Stomach (tissue), 9 donors: Measurements from ENCODE around the gene ZNF311. TPM values are rescaled to one million over a fixed set of nuclear protein-coding genes. Genes with fewer than 3 reads are reported as not detected.
A peak's percentile ranks its signal among the peaks of the same experiment; 100 is the strongest.

Experiments
- DNase-seq, 2 donors: peaks; one replicate each; pipeline versions ENCODE4 v3.0.0 to v3.0.0-alpha.2; 2013 to 2019
- H3K27ac ChIP-seq, 5 donors: fragments of 200-600 bp in 4 of 5; sonication (generic) in 4 of 5; one replicate each; pipeline ENCODE4 v1.5.1; 2013 to 2019; ENCODE audit warnings: mild to moderate bottlenecking in 1 of 5, moderate library complexity in 1 of 5
- H3K27me3 ChIP-seq, 3 donors: fragments of 200-600 bp; sonication (generic); one replicate each; pipeline ENCODE4 v1.5.1; 2017 to 2019; ENCODE audit warnings: mixed run types in 1 of 3
- H3K36me3 ChIP-seq, 4 donors: fragments of 200-600 bp; sonication (generic); 1 replicate in 3 of 4; 2 replicates in 1 of 4; pipeline ENCODE4 v1.5.1; 2016 to 2019
- H3K4me1 ChIP-seq, 4 donors: fragments of 200-600 bp; sonication (generic); one replicate each; pipeline ENCODE4 v1.5.1; 2016 to 2019
- H3K4me3 ChIP-seq, 4 donors: fragments of 200-600 bp; sonication (generic) in 3 of 4; one replicate each; pipeline ENCODE4 v1.5.1; 2016 to 2019; ENCODE audit warnings: mild to moderate bottlenecking in 1 of 4
- H3K9me3 ChIP-seq, 4 donors: fragments of 200-600 bp; sonication (generic); one replicate each; pipeline ENCODE4 v1.5.1; 2016 to 2019
- EP300 ChIP-seq: sonication (generic); formaldehyde crosslinking; IDR thresholded peaks from one replicate; pipeline ENCODE4 v1.6.1; 2017; ENCODE audit warnings: antibody characterized with exemption
- POLR2A ChIP-seq, 4 donors: fragments of 450-650 bp; IDR thresholded peaks; one replicate each; pipeline ENCODE4 v1.6.1; 2016; ENCODE audit warnings: antibody characterized with exemption in 4 of 4, control low read depth in 2 of 4, mild to moderate bottlenecking in 1 of 4, moderate library complexity in 1 of 4
- POLR2AphosphoS5 ChIP-seq, 3 donors: sonication (generic); formaldehyde crosslinking; IDR thresholded peaks; one replicate each; pipeline ENCODE4 v1.6.1; 2016; ENCODE audit warnings: antibody characterized with exemption in 3 of 3
- WGBS, 5 donors: extraction: QIAGEN DNeasy Blood & Tissue Kit in 3 of 5; methylation state at CpG; one replicate each; pipeline versions ENCODE4 v1.1.5 to v1.1.7; 2013 to 2018; 5-methylcytosine and 5-hydroxymethylcytosine counted together
- intact Hi-C: fragments of 100-400 bp; cut with DNase I; formaldehyde crosslinking; loops from one replicate; pipeline ENCODE4 v1.15.1; 2023; ENCODE audit warnings: low total_unique reads
- polyA plus RNA-seq, 3 donors: library from polyadenylated mRNA; stranded (reverse); fragments of 200-250 nt; gene quantifications; one replicate each; pipeline ENCODE4 v1.2.3, GENCODE V29; 2013
- total RNA-seq, 5 donors: library from RNA; depleted of rRNA; stranded (reverse); fragments of >200 nt; gene quantifications; one replicate each; pipeline versions ENCODE4 v1.1.0 to v1.2.3, GENCODE V29; 2014 to 2016
- TF ChIP-seq, protein P1 (sequence below), 7 experiments: fragments of 450-650 bp in 4 of 7; fragments of 200-600 bp in 3 of 7; sonication (generic) in 3 of 7; IDR thresholded peaks; one replicate each; pipeline ENCODE4 v1.5.1; 2016 to 2019; ENCODE audit warnings: antibody characterized with exemption in 7 of 7, control low read depth in 2 of 7, mild to moderate bottlenecking in 1 of 7
- donor health status: healthy with polysubstance abuse.
- donor health status: Bipolar disorder and iron deficiency.
- donor health status: healthy.

ZNF311 gene
- total and polyA plus RNA-seq, 8 donors: 0.50 to 6.7 (median 0.73) TPM; not detected in 1

DNA sequence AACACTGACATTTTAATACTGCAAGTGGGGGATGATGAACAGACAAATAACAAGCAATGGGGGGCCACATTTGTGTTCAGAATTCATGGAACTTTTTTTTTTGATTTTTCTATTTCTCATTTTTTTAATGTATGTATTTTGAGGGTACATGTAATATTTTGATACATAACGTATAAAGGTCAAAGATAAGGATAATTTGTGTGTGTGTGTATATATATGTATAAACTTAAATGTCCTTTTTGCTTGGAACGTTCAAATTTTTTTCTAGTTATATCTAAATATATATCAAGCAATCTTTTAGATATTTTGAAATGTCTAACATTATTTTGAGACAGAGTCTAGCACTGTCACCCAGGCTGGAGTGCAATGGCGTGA, 12.3 kb upstream of the ZNF311 start:
- intact Hi-C loops: loop anchor here (10.0 kb wide), 1 partner anchor 183 kb away; no protein-coding TSS in a partner anchor

DNA sequence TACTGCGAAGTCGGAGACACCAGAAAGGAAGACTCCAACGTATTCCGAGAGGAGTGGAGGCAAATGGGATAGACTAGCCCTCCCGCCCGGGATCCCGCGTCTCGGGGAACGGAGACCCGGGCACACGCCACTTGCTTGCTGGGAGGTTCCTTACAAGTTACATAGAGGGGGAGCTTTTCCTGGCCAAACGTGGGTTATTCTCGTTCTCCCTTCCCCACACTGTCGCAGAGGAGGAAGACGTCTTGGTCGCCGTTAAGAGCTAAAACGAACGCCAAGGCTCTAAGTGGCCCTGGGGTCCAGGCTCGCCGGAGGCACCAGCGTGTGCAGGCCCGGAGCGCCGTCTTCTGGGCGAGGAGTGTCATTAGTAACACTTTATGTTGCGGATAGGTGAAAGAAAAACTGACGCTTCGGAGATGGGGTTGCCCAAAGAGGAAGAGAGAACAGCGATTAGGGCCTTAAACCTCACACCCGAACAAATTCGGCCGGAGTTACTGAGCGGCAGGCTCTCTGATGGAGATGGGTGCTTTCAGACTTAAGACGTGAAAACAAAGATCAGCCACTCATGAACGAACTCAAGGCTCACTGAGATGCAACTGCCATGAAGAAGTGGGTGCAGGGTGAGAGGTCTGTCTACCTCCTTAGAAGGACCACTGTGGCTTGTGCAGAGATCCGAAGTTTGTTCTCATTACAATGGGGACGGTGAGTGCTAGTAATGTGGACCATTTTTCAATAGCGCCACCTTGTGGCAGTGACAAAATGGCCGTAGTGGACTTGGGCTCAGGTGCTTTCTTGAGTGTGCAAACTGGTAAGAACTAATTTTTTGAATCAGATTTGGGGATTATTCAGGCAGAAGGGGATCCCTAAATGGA, 11.7 kb upstream of the ZNF311 start:
- peaks cover 0 to 20% (median 12%) of the 10 kb centered on the region in 4 donors for H3K4me1 ChIP-seq
- peaks cover 0 to 12% (median 5%) of the 10 kb centered on the region in 4 donors for H3K9me3 ChIP-seq
- DNase-seq: peak; percentile 88 to 93
- H3K27me3 ChIP-seq: peaks cover 5 to 33% (median 19%) of the 10 kb centered on the region in 3 donors
- H3K4me3 ChIP-seq: peak overlapping the region; percentile 46 to 61 (median 54)
- intact Hi-C loops: loop anchor here (10.0 kb wide), 1 partner anchor 182 kb away; no protein-coding TSS in a partner anchor
- H3K27ac ChIP-seq: peak overlapping the region in 2 of 5 donors; percentile 22 to 45
- H3K36me3 ChIP-seq: no peaks in the 10 kb centered on the region
- TF ChIP-seq POLR2AphosphoS5 (IDR thresholded peaks at IDR 0.05): peak in 1 of 3 donors; percentile 26
- no peak for TF ChIP-seq EP300
- TF ChIP-seq, protein P1, sequence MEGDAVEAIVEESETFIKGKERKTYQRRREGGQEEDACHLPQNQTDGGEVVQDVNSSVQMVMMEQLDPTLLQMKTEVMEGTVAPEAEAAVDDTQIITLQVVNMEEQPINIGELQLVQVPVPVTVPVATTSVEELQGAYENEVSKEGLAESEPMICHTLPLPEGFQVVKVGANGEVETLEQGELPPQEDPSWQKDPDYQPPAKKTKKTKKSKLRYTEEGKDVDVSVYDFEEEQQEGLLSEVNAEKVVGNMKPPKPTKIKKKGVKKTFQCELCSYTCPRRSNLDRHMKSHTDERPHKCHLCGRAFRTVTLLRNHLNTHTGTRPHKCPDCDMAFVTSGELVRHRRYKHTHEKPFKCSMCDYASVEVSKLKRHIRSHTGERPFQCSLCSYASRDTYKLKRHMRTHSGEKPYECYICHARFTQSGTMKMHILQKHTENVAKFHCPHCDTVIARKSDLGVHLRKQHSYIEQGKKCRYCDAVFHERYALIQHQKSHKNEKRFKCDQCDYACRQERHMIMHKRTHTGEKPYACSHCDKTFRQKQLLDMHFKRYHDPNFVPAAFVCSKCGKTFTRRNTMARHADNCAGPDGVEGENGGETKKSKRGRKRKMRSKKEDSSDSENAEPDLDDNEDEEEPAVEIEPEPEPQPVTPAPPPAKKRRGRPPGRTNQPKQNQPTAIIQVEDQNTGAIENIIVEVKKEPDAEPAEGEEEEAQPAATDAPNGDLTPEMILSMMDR (IDR thresholded peaks at IDR 0.05): peak in 5 of 7 experiments; percentile 66 to 94 (median 83)
- no peak for TF ChIP-seq POLR2A (IDR thresholded peaks at IDR 0.05)
- WGBS, 5 donors: 0 to 3% (median 1%) methylated on average over 37 to 41 of the region's 41 CpGs

More for the DNA sequence above, 12.3 kb upstream of the ZNF311 start:
- H3K4me3 ChIP-seq: peak overlapping the region in 1 of 4 donors; percentile 61
- H3K27me3 ChIP-seq: peaks cover 5 to 35% (median 19%) of the 10 kb centered on the region in 3 donors
- H3K36me3 ChIP-seq: no peaks in the 10 kb centered on the region
- peaks cover 0 to 18% (median 11%) of the 10 kb centered on the region in 4 donors for H3K4me1 ChIP-seq
- H3K9me3 ChIP-seq: peaks cover 0 to 12% (median 5%) of the 10 kb centered on the region in 4 donors
- TF ChIP-seq POLR2AphosphoS5 (IDR thresholded peaks at IDR 0.05): no peak
- no peak for TF ChIP-seq EP300
- no peak for TF ChIP-seq POLR2A (IDR thresholded peaks at IDR 0.05)
- TF ChIP-seq, protein P1 (IDR thresholded peaks at IDR 0.05): no peak
- WGBS, 5 donors: 26 to 44% (median 28%) methylated on average over 3 of the region's 3 CpGs
- no peak overlapping the region for H3K27ac ChIP-seq
- no peak for DNase-seq

DNA sequence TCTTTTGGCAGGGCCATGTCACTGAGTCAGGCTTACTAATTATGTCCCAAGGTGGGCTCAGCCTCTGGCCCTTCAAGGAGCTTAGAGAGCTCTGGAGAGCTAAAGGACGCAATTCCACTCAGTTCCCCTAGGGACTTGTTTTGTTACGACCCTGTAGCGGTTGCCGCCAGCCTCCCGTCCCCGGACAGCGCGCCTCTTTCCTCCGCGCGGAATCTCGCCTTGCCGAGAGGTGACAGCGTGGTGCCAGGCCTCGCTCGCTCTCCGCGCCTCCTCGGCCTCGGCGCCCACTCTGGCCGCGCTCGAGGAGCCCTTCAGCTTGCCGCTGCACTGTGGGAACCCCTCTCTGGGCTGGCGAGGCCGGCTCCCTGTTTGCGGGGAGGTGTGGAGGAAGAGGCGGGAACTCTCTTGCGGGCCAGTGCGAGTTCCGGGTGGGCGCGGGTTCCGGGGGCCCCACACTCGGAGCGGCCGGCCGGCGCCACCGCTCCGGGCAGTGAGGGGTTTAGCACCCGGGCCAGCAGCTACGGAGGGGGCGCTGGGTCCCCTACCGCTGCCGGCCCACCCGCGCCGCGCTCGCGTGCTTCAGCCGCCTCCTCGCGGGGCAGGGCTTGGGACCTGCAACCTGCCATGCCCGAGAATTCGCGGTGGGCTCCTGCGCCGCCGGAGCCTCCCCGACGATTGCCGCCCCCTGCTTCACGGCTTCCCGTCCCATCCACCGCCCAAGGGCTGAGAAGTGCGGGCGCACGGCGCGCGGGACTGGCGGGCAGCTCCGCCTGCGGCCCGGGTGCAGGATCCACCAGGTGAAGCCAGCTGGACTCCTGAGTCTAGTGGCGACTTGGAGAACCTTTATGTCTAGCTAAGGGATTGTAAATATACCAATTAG, 9.9 kb upstream of the ZNF311 start:
- intact Hi-C loops: loop anchor here (5.0 to 10.0 kb wide), 2 partner anchors 180 to 328 kb away; no protein-coding TSS in a partner anchor
- TF ChIP-seq POLR2A (IDR thresholded peaks at IDR 0.05): no peak
- TF ChIP-seq EP300: no peak
- TF ChIP-seq, protein P1 (IDR thresholded peaks at IDR 0.05): no peak
- TF ChIP-seq POLR2AphosphoS5 (IDR thresholded peaks at IDR 0.05): no peak
- DNase-seq: peak in 1 of 2 donors; percentile 30
- 54 to 70% (median 58%) methylated on average over 25 to 79 of the region's 79 CpGs for WGBS, 5 donors
- Histone ChIP-seq H3K27me3 (peaks cover 5 to 40% (median 25%) of the 10 kb centered on the region in 3 donors), H3K36me3 (no peaks in the 10 kb centered on the region), H3K9me3 (peaks cover 0 to 12% (median 5%) of the 10 kb centered on the region in 4 donors), H3K4me1 (peaks cover 0 to 28% (median 19%) of the 10 kb centered on the region in 4 donors), H3K27ac (no peak overlapping the region), H3K4me3 (peak overlapping the region in 3 of 4 donors; percentile 13 to 33 (median 29))
